ENCODE data around the gene PLD6.

Gene PLD6

DNA sequence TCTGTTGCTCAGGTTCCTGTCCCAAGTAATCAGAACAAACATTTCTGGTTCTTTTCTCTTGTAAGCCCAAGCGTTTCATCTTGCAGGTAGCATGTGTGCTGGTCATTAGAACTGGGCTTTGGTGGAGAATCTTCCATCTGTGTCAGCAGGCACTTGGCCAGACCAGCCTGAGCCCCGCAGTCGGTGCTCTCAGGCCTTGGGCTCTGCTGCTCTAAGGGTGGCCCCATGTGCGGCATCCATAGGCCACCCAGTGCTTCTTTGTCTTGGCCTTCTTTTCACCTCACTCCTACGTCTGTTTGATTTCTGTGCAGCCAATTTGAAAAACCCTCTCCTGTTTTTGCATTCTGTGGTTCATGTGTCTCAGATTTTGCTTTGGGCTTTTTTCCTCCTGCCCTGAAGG lies 51.6 kb downstream of the PLD6 start:
- TF ChIP-seq POLR2AphosphoS5 (IDR thresholded peaks at IDR 0.05; ENCODE audit: low read depth, low read length) (no peak), POU2F2 (IDR thresholded peaks at IDR 0.05; ENCODE audit: low read depth, low read length) (no peak), SPI1 (IDR thresholded peaks at IDR 0.05; ENCODE audit: low read depth, low read length) (no peak), TAF1 (IDR thresholded peaks at IDR 0.05; ENCODE audit: low read depth, low read length) (no peak), POLR2A (IDR thresholded peaks at IDR 0.05; ENCODE audit: low read depth, low read length) (no peak), PAX5 (IDR thresholded peaks at IDR 0.05; ENCODE audit: insufficient read depth, low read length, severe bottlenecking) (no peak)
- no peak for DNase-seq (ENCODE audit: insufficient read length, low spot score)
- no peak for FAIRE-seq

DNA sequence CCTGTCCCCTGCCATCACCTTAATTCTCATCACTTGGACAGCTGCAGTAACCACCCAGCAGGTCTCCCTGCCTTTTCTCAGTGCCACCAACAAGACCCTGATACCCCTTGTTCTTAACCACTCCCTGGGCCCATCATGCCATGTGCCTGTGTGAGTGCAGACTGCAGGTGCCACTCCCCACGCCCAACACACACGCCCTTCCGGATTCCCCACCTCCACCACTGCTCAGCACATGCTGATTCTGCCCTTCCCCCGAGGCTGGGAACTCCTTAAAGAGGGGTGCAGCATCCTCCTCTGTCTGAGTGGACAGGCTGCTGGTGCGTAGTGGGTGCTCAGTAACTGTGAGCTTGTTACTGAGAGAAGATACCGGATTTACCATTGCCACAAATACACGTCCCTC lies 52.4 kb downstream of the PLD6 start:
- FAIRE-seq = no peak
- no peak for DNase-seq (ENCODE audit: insufficient read length, low spot score)
- TF ChIP-seq POU2F2 (IDR thresholded peaks at IDR 0.05; ENCODE audit: low read depth, low read length) = no peak
- no peak for TF ChIP-seq POLR2A (IDR thresholded peaks at IDR 0.05; ENCODE audit: low read depth, low read length)
- TF ChIP-seq TAF1 (IDR thresholded peaks at IDR 0.05; ENCODE audit: low read depth, low read length) = no peak
- no peak for TF ChIP-seq POLR2AphosphoS5 (IDR thresholded peaks at IDR 0.05; ENCODE audit: low read depth, low read length)
- TF ChIP-seq SPI1 (IDR thresholded peaks at IDR 0.05; ENCODE audit: low read depth, low read length) = no peak
- no peak for TF ChIP-seq PAX5 (IDR thresholded peaks at IDR 0.05; ENCODE audit: insufficient read depth, low read length, severe bottlenecking)

DNA sequence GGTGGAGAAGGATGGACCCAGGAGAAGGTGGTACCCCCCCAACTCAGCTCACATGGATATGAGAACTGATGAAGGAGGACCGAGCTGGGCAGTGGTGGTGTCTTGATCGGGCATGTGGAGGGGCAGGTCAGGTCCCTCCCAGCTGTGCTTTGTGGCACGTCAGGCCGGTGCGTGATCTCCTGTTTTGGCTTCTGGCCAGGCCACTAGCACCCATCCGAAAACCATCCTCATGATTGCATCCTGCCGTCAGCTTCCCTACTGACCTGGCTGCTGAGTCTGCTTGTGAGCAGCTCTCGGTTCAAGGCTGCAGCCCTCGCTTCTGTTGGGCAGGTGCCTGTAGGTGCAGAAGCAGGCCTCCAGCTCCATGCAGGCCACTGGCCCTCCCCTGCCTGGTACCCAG lies 53.1 kb downstream of the PLD6 start:
- TF ChIP-seq POLR2AphosphoS5 (IDR thresholded peaks at IDR 0.05; ENCODE audit: low read depth, low read length) = no peak
- TF ChIP-seq POU2F2 (IDR thresholded peaks at IDR 0.05; ENCODE audit: low read depth, low read length) = no peak
- no peak for TF ChIP-seq SPI1 (IDR thresholded peaks at IDR 0.05; ENCODE audit: low read depth, low read length)
- no peak for TF ChIP-seq PAX5 (IDR thresholded peaks at IDR 0.05; ENCODE audit: insufficient read depth, low read length, severe bottlenecking)
- TF ChIP-seq TAF1 (IDR thresholded peaks at IDR 0.05; ENCODE audit: low read depth, low read length) = no peak
- no peak for TF ChIP-seq POLR2A (IDR thresholded peaks at IDR 0.05; ENCODE audit: low read depth, low read length)
- DNase-seq (ENCODE audit: insufficient read length, low spot score) = no peak
- no peak for FAIRE-seq

DNA sequence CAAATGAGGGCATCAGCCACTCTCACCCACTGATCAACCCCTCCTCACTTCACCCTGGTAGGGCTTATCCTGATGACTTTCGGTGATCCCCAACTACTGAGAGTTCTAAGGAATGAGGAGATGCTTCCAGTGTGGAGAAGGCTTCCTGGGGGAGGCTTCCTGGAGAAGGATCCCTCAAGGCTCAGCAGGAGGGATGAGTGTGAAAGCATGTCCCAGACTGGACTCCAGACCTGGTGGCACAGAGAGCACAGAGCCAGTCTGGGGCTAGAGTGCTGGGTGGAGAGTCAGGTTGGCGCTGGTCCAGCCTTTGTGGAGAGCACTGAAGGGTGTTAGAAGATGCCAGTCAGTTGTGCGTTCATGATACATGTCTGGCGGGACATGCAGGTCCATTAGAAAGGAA lies 53.7 kb downstream of the PLD6 start:
- no peak for DNase-seq (ENCODE audit: insufficient read length, low spot score)
- TF ChIP-seq SPI1 (IDR thresholded peaks at IDR 0.05; ENCODE audit: low read depth, low read length) (no peak), POU2F2 (IDR thresholded peaks at IDR 0.05; ENCODE audit: low read depth, low read length) (no peak), PAX5 (IDR thresholded peaks at IDR 0.05; ENCODE audit: insufficient read depth, low read length, severe bottlenecking) (no peak), POLR2A (IDR thresholded peaks at IDR 0.05; ENCODE audit: low read depth, low read length) (no peak), TAF1 (IDR thresholded peaks at IDR 0.05; ENCODE audit: low read depth, low read length) (no peak), POLR2AphosphoS5 (IDR thresholded peaks at IDR 0.05; ENCODE audit: low read depth, low read length) (no peak)
- no peak for FAIRE-seq

DNA sequence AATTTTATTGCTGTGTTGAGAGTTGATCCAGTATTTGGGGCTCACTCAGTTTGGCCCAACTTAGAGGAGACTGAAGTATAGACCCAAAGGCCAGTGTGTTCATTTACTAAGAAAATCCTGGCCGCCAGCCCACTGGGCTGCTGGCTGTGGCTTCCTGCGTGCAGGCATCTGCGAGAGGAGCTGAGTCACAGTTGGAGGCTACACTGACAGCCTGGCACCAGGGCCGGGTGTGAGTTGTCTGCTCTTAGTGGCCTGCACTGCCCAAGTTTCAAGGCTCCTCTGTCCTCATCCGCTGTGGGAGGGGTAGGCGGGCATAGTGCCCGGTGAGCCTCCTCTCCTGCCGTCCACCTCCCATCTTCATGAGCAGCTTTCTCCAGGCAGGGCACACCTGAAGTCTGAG lies 54.2 kb downstream of the PLD6 start:
- no peak for TF ChIP-seq SPI1 (IDR thresholded peaks at IDR 0.05; ENCODE audit: low read depth, low read length)
- no peak for TF ChIP-seq TAF1 (IDR thresholded peaks at IDR 0.05; ENCODE audit: low read depth, low read length)
- no peak for TF ChIP-seq POU2F2 (IDR thresholded peaks at IDR 0.05; ENCODE audit: low read depth, low read length)
- TF ChIP-seq POLR2AphosphoS5 (IDR thresholded peaks at IDR 0.05; ENCODE audit: low read depth, low read length) = no peak
- TF ChIP-seq PAX5 (IDR thresholded peaks at IDR 0.05; ENCODE audit: insufficient read depth, low read length, severe bottlenecking) = no peak
- TF ChIP-seq POLR2A (IDR thresholded peaks at IDR 0.05; ENCODE audit: low read depth, low read length) = no peak
- DNase-seq (ENCODE audit: insufficient read length, low spot score) = no peak
- FAIRE-seq = no peak

DNA sequence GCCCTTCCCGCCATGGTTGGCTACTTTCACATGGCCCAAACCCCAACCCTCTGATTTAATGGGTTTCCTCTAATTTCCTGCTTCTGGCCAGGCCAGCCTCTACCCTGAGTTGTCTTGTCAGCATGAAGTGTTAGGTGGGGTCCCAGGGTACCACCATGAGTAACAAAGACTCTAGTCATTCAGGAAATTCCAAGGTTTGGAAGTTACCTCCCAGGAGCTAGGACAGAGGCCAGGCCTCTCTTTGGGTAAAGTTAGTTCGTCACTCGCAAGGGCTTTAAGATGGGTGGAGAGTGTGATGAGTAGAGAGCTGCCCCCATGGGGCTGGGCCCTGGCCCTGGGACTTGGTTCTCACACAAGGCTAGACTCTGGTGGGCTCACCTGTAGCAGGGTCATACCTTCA lies 54.6 kb downstream of the PLD6 start:
- TF ChIP-seq POLR2A (IDR thresholded peaks at IDR 0.05; ENCODE audit: low read depth, low read length) = no peak
- no peak for TF ChIP-seq POU2F2 (IDR thresholded peaks at IDR 0.05; ENCODE audit: low read depth, low read length)
- TF ChIP-seq POLR2AphosphoS5 (IDR thresholded peaks at IDR 0.05; ENCODE audit: low read depth, low read length) = no peak
- FAIRE-seq (no peak), DNase-seq (ENCODE audit: insufficient read length, low spot score) (no peak)

DNA sequence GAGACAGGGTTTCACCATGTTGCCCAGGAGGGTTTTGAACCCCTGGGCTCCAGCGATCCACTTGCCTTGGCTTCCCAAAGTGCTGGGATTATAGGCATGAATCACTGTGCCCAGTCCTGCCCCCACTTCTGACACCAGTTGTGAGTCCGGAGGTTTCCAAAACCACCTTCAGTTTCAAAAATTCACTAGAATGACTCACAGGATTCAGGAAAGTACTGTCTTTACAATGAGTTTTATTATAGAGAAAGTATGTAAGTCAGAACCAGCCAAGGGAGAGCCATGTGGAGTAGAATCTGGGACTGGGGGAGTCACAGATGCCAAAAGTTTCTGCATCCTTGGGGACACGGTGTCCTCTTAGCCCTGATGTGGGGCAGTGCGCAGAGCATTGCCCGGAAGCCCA lies 55.1 kb downstream of the PLD6 start:
- no peak for FAIRE-seq
- no peak for DNase-seq (ENCODE audit: insufficient read length, low spot score)
- TF ChIP-seq POLR2A (IDR thresholded peaks at IDR 0.05; ENCODE audit: low read depth, low read length) = no peak
- no peak for TF ChIP-seq SPI1 (IDR thresholded peaks at IDR 0.05; ENCODE audit: low read depth, low read length)
- no peak for TF ChIP-seq PAX5 (IDR thresholded peaks at IDR 0.05; ENCODE audit: insufficient read depth, low read length, severe bottlenecking)
- no peak for TF ChIP-seq TAF1 (IDR thresholded peaks at IDR 0.05; ENCODE audit: low read depth, low read length)
- no peak for TF ChIP-seq POLR2AphosphoS5 (IDR thresholded peaks at IDR 0.05; ENCODE audit: low read depth, low read length)
- no peak for TF ChIP-seq POU2F2 (IDR thresholded peaks at IDR 0.05; ENCODE audit: low read depth, low read length)
